ENCODE results near the gene ELP2.

DNA sequence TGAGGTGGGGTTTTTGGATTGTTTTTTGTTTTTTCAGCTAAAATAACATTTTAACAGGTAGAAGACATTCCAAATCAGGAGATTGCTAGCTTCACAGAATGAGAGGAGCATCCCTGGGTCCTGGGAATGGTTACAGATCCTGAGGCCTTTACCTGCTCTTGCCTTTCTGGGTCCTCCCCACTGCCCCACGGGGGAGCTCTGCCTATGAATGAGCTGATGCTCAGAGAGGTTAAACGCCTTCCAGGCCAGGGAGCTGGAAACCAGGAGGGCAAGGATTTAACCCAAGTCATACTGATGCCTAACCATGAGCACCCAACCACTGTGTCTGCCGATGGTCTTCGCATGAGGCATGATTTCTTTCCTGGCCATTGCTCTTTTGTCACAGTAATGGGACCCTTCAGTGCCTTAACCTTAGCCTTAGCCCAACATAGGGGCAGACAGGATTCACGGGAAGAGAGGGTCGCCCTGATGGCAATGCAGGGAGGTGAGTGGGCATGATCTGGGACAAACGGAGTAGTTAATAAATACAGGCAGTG is 73.7 kb downstream of the ELP2 start:
- TF ChIP-seq, protein P1, sequence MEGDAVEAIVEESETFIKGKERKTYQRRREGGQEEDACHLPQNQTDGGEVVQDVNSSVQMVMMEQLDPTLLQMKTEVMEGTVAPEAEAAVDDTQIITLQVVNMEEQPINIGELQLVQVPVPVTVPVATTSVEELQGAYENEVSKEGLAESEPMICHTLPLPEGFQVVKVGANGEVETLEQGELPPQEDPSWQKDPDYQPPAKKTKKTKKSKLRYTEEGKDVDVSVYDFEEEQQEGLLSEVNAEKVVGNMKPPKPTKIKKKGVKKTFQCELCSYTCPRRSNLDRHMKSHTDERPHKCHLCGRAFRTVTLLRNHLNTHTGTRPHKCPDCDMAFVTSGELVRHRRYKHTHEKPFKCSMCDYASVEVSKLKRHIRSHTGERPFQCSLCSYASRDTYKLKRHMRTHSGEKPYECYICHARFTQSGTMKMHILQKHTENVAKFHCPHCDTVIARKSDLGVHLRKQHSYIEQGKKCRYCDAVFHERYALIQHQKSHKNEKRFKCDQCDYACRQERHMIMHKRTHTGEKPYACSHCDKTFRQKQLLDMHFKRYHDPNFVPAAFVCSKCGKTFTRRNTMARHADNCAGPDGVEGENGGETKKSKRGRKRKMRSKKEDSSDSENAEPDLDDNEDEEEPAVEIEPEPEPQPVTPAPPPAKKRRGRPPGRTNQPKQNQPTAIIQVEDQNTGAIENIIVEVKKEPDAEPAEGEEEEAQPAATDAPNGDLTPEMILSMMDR (optimal IDR thresholded peaks at IDR 0.05 in 1 of 3, IDR thresholded peaks at IDR 0.05 in 1 of 3, conservative IDR thresholded peaks at IDR 0.05 in 1 of 3; ENCODE audit: extremely low read depth in 1 of 3, insufficient read depth in 2 of 3, low read length in 3 of 3) = no peak
- TF ChIP-seq EZH2 (IDR thresholded peaks at IDR 0.05; ENCODE audit: low read length) = no peak
